DMS153 (cell line): ENCODE results near the gene PIK3R5.

Experiments used
- DNase-seq: peaks from one replicate; lab custom pipeline; 2025; lab: John Stamatoyannopoulos, UW

Gene PIK3R5

GRCh38 chr17:8951206-8951605, 14.3 kb downstream of the PIK3R5 start:
- DNase-seq = no peak

DNA sequence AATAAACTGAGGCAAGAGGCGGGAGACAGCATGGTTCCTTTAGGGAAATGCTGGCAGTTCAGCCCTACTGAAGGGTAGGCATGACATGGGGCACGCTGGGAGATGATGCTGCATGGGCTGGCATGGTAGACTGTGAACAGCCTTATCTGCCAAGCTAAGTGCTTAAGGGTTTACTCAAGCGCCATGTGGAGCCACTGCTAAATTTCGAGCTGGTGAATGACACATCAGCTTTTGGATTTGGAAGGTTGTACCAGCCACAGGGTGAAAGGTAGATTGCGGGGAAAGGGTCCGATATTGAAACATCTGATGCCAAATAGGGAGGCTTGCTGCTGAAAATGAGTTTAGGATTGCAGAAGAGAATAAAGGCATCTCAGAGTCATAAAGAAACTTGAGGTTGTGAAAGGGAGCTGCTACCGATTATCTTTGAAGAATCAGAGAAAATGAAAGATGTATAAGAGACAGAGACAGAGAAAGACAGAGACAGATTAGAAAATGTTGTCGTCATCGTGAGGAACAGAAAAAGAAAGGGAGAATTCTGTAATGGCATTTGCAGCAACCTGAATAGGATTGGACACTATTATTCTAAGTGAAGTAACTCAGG, 16.3 kb downstream of the PIK3R5 start:
- DNase-seq = no peak

DNA sequence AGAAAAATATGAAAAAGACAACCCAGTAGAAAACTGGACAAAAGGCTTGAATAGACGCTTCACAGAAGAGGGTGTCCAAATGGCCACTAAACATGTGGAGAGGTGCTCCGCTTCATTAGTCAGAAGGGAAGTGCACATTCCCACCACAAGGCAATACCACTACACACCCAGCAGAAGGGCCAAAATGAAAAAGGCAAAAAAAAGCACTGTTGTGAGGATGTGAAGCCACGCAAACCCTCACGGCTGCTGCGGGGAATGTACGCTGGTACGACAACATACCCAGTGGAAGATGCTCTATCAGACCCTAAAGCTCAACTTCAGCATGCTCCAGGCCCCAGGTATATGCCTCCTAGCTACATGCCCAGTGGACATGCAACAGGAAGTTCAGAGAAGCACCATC, 17.0 kb downstream of the PIK3R5 start:
- no peak for DNase-seq

DNA sequence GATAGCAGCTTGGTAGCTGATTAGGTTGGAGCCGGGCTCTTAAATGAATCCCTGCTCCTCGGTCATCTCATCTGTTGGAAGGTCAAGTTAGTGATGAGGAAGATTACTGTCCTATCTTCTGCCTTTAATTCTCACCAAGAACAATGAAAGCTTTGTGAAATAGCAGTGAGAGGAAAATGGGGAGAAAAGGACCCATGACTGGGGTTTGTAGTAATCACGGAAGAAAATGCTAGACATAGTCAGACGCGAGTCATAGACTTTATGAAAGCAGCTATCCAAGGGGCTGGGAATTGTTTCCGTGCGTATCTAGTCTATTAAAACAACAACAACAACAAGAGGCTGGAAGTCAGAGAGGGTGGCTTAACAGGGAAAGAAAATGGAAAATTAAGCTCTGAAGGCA, 18.3 kb downstream of the PIK3R5 start:
- DNase-seq = no peak

GRCh38 chr17:8946476-8946875, 19.0 kb downstream of the PIK3R5 start:
- no peak for DNase-seq

- no peak for DNase-seq
These were observed 19.4 kb downstream of the PIK3R5 start for GRCh38 chr17:8946071-8946470.

GRCh38 chr17:8944748-8945147, 20.8 kb downstream of the PIK3R5 start:
- no peak for DNase-seq

- DNase-seq = no peak
These were observed 21.4 kb downstream of the PIK3R5 start for GRCh38 chr17:8944083-8944482.

GRCh38 chr17:8941980-8942622, 23.4 kb downstream of the PIK3R5 start:
- no peak for DNase-seq

GRCh38 chr17:8941520-8941919, 24.0 kb downstream of the PIK3R5 start:
- DNase-seq = no peak

- no peak for DNase-seq
These were observed 24.5 kb downstream of the PIK3R5 start for GRCh38 chr17:8940866-8941471.

DNA sequence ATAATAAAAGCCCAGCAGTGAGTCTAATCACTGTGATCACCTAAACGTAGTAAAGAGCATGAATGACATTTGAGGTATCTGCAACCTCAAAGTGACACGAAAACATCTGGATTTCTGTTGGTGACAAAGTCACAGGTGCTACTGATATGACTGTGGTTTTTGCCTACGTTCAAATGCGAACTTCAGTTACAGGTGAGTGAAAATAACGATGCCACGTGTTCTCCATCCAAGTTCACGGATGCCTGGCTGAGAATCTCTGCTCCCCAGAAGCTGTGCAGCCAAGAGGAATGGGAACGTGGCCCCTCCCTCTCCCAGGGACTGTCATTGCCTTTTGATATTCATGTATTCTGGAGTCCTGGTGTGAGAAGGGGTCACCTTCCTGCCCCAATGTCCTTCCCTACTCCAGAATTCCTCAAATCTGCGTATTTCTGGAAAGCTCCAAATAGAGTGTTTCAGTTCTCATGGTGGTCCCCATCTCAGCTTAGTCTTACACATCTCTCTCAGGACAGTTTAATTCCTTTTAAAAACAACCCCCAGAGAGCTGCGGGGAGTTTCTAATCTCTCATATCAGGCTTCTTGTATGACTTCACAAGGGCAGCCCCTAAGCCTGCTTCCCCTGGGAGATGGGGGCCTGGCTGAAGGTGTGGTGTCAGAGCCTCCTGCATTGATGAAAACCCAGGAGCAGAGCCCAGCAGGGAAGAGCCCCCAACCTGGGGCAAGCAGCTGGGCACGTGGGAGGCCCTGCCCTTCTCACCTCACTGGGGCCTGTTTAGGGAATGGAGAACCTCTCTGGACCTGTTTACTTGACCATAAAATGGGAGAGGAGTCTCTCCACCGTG, 25.8 kb downstream of the PIK3R5 start:
- DNase-seq = no peak

GRCh38 chr17:8938933-8939332, 26.6 kb downstream of the PIK3R5 start:
- no peak for DNase-seq

DNA sequence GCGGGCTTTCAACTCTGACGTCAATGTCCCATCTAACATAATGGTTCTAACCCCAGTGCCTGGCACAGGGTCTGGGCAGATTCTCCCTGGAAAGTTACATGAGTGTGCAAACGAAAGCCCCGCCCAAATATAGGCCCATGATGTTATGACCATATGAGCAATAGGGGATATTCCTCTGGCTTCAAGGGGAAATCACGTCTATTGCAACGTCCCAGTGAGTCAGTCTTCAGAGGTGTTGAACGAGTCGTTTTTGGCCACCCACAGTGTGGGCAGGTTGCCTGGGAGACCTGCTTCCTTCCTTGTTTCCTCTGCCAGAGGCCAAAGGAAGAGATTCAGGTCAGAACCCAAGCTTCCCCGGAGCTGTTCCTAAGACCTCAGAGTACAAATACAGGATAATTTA, 30.3 kb downstream of the PIK3R5 start:
- DNase-seq = no peak

DNA sequence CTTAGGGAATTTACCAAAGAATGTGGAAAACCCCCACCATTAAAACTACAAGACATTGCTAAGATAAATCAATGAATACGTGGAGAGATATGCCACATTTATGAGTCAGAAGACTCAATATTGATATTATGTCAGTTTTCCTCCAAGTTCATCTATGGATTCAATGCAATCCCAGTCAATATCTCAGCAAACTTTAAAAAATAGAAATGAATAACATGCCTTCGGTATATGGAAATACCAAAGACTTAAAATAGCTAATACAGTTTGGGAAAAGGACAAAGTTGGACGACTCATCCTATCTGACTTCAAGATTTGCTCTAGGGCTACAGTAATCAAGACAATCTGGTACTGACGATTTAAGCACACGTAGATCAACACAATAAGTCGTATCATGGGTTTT, 31.2 kb downstream of the PIK3R5 start:
- DNase-seq = no peak

DNA sequence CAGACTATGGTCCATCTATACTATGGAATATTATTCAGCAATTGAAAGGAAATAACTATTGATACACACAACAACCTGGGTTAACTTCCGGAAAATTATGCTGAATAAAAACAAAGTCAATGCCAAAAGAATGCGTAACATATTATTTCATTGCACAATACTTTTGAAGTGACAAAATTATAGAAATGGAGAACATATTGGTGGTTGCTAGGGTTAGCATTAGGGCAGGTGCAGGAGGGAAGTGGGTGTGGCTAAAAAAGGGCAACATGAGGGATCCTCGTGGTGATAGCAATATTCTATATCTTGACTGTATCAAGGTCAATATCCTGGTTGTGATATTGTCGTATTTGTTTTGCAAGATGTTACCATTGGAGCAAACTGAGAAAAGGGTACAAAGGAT, 34.9 kb downstream of the PIK3R5 start:
- no peak for DNase-seq

- no peak for DNase-seq
These were observed 37.2 kb downstream of the PIK3R5 start for GRCh38 chr17:8928347-8928746.

DNA sequence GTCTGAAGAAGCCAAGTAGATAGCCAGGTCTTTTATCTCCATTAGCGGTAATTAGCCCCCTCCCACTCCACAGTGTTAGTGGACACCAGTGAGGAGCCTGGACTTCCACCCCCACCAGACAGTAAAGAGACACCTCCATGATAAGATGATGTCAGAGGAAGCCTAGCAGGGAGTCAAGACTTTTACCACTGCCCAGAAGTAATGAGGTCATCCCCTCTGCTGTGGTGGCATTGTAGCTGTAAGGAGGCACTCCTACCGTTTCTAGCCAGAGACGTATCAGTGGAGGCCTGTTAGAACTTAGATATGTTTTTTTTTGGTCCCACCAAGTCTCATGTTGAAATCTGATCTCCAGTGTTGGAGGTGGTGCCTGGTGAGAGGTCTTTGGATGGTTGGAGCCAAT, 38.1 kb downstream of the PIK3R5 start:
- no peak for DNase-seq

GRCh38 chr17:8925808-8926207, 39.7 kb downstream of the PIK3R5 start:
- DNase-seq = no peak

GRCh38 chr17:8925141-8925540, 40.4 kb downstream of the PIK3R5 start:
- no peak for DNase-seq

DNA sequence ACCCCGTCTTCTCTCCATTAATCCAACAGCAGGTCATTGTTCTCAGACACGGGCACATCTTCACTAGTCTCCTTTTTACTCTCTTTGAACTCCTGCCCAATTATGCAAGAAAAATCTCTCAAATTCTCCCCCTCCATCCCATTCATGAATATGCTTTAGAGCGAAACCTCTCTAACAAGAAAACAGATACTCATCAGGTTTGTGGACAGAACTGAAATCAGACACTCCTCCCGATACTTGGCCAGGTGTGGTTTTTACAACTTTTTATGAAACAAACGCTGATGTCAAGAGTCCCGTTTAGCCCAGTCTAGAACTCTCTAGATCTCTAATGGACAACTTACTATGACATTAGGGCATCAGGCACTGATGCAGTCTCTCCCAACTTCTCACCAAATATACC, 40.9 kb downstream of the PIK3R5 start:
- no peak for DNase-seq

- DNase-seq = no peak
These were observed 41.7 kb downstream of the PIK3R5 start for GRCh38 chr17:8923762-8924161.

DNA sequence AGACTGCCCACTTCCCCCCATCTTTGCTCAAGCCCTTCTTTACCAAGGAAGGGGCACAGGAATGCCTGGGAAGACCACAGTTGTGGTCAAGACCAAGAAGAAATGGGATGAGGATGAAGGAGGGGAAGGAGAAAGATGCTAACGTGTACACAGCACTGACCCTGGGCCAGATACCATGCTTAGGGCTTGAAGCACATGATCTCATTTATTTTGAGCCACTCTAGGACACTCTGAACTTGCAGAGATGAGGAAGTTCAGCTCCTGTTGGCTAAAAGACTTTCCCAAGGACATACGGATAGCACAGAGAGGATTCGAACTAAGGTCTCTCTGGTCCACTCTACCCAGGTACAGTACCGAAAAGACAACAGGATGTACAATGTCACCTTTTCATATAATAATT, 42.6 kb downstream of the PIK3R5 start:
- DNase-seq = no peak
